CD1c-positive myeloid dendritic cell (primary cell): ENCODE results near the gene ZNF500.

Experiments
- DNase-seq: peaks from one replicate; pipeline ENCODE4 v3.0.0-alpha.2; 2016; ENCODE audit errors: extremely low spot score

The ZNF500 gene

GRCh38 chr16:4772351-4772750, 5.4 kb upstream of the ZNF500 start:
- DNase-seq, result no peak

- no peak for DNase-seq
Observed at GRCh38 chr16:4771646-4772045, 4.7 kb upstream of the ZNF500 start.

- no peak for DNase-seq
Observed at GRCh38 chr16:4769306-4769638, 2.3 kb upstream of the ZNF500 start.

- peak; percentile 96 for DNase-seq
Observed at GRCh38 chr16:4768549-4769305, 1.8 kb upstream of the ZNF500 start.

DNA sequence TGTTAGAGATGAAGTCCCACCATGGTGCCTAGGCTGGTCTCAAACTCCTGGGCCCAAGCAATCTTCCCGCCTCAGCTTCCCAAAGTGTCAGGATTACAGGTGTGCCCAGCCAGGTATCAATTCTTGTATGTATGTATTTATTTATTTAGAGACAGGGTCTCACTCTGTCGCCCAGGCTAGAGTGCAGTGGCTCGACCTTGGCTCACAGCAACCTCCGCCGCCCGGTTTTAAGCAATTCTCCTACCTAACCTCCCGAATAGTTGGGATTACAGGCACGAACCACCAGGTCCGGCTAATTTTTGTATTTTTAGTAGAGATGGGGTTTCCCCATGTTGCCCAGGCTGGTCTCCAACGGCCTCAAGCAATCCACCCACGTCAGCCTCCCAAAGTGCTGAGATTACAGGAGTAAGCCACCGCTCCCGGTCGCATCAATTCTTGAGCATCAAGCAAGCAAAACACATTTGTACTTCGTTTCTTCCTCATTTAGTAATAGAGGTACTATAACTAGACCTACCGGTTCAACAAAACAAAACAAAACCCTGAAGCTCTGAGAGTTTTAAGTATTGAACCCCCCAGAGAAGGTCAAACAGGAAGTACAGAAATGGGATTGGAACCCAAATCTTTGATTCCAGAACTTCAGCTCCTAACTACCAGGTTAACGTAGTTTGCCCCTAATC, 1.0 kb upstream of the ZNF500 start:
- peak; percentile 69 for DNase-seq

DNA sequence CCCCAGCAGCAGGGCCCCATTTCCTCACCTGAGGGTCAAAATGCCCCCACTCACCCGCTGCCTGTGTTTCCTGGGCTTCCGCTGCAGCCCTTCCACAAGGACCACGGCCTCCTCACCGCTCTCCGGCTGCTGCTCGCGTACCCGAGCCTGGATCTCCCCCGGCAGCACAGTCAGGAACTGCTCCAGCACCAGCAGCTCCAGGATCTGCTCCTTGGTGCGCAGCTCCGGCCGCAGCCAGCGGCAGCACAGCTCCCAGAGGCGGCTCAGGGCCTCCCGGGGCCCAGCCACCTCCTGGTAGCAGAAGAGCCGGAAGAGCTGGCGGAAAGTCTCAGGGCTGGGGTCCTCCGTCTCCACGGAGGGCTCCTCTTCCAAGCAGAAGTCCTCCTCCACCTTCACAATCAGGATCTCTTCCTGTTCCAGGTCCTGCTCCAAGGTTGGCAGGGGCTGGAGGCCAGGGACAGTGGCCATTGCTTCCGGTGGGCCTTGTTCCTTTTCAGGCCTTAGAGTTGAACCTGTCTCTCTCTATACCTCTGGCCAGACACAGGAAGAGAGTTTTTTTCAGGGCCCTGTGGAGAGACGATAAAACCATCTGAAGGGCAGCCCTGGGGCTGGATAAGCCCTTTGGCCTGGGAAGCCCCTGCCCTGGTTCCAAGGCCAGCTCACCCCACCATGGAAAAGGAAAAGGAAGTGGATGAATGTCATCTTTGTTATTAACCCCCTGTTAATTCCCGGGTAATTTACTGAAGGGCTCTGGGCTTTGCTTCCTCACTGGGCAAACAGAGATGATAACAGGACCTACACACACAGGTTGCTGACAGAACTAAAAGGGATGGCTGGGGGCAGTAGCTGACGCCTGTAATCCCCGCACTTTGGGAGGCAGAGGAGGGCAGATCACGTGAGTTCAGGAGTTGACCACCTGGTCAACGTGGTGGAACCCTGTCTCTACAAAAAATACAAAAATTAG, 1.2 kb downstream of the ZNF500 start:
- DNase-seq, result no peak

DNA sequence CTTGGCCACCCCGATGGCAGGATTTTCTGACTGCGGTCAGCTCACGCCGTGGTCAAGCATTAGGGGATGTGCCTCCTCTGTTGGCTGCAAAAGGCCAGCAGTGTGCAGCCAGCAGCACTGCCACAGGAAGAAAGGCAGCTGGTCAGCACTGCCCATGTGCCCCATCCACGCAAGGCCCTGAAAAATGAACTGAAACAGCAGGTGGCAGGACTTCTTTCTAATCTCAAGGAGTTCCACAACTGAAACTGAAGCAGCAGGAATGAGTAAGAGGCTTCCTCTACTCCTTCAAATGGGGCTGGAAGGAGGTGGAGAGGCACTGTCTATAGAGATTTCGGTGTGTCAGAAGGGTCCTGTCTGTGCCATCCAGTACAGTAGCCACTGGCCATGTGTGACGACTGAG, 3.2 kb downstream of the ZNF500 start:
- peak; percentile 52 for DNase-seq

GRCh38 chr16:4762205-4762604, 4.8 kb downstream of the ZNF500 start:
- DNase-seq, result no peak

DNA sequence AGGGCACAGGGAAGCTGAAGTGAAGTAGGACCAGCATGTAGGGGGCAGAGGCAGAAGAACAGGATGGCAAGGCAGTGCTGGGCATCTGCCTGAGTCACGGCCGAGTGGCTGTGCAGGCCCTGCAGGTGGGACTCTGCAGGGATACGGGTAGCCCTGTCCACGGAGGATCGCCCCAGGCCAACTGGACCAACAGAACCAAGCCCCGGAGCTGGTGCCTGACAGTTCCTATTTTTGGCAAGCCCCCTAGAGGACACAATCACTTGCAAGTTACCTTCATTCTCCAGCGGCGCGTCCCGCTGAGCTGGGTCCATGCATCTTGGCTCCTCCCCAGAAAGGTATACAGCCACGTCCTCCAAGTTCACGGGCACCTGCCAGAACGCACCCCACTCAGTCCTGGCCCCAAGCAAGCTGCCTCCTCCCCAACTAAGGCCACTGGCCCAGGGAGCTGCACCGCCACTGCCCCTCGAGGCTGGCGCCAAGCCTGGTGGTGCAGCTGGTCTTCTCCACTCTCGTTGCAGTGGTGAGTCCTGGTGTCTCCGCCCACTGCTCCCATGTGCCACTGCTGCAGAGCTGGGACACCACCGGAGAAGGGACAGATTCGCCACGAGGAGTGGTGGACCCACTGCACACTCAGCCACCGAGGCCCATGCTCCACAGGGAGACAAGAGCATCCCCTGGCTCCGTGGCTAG, 6.6 kb downstream of the ZNF500 start:
- no peak for DNase-seq

DNA sequence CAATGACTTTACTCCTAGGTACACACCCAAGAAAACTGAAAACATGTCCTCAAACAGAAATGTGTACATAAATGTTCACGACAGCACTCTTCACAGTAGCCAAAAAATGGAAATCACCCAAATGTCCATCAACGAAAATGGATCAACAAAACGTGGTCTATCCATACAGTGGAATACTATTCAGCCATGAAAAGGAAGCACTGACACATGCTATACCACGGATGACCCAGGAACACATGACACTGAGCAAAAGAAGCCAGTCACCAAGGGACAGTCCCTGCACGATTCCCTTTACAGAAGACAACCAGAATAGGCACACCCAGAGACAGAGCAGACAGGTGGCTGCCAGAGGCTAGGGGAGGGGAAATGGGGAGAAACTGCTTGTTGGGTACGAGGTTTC, 11.3 kb downstream of the ZNF500 start:
- DNase-seq, result no peak

- no peak for DNase-seq
Observed at GRCh38 chr16:4754865-4755264, 12.1 kb downstream of the ZNF500 start.

DNA sequence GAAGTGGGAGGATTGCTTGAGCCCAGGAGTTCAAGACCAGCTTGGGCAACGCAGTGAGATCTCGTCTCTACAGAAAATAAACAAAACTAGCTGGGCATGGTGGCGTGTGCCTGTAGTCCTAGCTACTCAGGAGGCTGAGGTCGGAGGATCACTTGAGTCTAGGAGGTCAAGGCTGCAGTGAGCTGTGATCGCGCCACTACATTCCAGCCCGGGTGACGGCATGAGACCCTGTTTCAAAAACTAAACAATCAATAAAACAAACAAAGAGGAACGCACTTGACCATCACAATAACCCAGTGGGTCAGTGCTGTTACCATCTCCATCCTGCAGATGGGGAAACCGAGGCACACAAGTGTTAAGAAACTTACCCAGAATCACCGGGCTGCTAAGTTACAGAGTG, 13.7 kb downstream of the ZNF500 start:
- DNase-seq, result no peak

- DNase-seq, result no peak
Observed at GRCh38 chr16:4752351-4753100, 14.4 kb downstream of the ZNF500 start.

- DNase-seq, result no peak
Observed at GRCh38 chr16:4750896-4751295, 16.1 kb downstream of the ZNF500 start.

DNA sequence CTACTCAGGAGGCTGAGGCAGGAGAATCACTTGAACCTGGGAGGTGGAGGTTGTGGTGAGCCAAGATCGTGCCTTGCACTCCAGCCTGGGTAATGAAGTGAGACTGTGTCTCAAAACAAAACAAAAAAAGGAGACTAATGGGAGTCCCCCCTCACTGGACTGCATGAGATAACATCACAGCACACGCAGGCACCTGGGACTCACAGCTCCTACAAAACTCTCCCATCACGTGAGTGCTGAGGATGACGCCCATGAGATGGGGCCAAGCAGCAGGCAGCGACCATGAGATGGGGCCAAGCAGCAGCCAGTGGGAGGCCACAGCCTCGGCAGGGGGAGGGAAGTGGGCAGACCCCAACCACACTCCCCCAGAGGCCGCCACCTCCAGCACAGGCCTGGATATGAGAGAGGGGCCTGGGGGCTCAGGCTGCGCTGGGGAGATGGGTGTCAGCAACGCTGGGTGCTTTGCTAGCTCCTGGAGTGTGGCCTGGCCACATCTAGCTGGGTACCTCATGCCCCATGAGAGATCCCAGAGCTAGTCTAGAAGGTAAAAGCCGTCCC, 17.2 kb downstream of the ZNF500 start:
- DNase-seq, result no peak

DNA sequence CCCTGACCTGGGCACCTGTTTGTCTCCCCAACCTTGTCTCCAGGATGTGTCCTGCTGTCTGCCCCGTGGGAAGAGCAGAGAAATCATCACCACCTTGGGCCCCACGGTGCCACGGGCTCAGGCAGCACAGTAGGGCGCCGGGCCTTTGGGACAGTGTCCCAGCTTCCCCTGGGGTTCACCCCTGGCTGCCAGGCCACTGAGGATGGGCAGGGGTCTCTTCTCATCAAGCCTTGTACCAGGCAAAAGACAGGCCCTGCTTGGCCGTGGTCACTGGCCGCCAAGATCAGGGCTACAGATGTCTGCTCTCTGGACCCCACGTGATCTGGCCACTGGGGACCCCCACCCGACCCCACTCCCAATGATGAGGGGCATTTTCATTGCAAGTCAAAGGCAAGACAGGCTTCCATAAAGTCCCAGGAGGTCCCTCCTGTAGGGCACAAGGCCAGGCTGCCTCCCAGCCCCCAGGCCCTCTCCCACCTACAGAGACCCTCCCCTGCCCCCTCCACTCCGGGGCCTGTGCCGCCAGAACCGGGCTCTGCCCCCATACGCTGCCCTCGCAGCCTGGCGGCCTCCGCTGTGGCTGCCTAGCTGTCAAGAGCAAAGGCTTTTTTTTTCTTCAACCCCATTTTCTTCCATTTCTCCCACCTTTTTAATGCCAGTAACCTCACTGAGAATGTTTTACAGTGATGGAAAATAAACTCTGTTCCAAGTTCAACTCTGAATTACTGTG, 18.1 kb downstream of the ZNF500 start:
- DNase-seq, result no peak

DNA sequence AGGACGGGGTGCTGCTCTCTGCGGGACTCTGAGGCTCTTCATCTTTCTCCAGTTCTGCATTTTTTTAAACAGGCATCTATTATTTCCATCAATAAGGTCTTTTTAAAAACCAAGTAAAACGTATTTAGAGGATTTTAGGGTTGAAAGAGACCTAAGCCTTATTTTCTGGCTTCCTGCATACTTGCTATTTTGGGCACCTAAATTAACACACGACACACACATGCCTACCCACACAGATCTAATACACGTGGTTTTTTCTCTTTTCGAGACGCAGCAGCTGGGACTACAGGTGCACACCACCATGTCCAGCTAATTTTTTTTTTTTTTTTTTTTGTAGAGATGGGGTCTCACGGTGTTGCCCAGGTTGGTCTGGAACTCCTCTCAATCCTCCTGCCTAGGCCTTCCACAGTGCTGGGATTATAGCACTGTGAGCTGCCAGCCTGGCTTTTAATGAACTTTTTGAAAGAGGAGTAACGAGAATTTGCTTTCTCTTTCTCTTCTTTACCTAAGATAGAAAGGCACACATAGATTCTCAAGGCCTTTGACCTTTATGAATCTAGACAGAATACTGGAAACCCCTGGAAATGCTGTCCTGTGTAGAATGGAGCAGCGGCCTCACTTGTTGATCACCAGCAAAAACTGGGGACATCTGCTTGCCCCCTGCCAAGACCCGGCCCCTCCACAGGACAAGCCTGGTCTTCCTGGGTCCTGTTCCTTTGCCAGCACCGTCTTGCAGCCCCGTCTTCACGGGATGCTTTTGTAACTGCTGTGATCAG, 18.9 kb downstream of the ZNF500 start:
- DNase-seq, result no peak

- no peak for DNase-seq
Observed at GRCh38 chr16:4746991-4747574, 19.9 kb downstream of the ZNF500 start.

DNA sequence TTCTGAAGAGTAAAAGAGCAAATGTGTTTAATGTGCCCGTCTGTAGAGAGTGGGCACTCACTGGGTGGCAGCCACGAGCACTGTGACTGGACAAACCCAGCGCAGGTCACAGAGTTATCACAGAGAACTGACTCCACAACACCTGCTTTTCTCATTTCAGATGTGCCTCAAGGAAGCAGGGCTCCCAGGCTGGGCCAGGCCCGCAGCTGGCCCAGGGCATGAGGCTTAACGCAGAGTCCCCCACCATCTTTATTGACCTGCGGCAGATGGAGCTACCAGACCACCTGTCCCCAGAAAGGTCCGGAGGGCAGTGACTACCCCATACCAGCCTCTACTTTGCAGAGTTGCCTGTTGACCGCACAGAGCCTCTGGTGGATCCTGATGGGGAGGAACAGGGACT, 20.7 kb downstream of the ZNF500 start:
- no peak for DNase-seq
